ENCODE measurements around the gene DAPK1.

Gene DAPK1

DNA sequence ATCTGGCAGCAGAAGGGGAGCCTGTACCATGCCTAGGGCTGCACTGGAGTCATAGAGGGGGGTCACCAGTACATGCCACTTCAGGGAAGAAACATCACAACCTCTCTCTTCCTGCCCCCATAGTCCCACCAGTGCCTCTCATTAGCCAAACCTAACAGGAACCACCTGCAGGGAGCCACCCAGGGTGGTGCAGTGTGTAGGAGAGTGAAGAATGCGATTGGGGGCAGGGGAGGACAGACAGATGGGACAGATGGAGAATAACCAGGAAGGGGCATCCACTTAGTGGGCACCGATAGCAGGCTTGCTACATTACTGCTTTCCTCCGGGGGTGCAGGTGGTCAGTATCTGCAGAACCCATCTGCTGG is 19.2 kb downstream of the DAPK1 start:
- no peak for DNase-seq (ENCODE audit: low read depth)

DNA sequence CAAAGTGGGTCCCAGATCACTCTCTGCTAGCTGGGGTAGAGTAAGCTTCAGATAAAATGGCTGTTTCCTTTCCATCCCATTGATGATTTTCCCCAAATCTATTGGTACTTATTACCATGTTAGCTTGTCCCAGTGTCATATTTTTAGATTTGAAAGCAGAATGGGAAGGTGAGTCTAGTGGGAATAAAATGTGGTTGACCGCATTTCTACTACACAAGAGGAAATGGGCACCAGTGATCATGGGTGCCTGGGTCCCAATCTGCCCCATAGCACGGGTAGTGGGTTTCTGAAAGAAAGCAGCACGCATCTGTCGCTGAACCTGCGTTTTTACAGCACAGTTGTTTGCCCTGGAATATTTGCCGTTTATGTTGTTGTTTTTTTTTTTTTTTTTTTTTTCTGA is 20.1 kb downstream of the DAPK1 start:
- DNase-seq (ENCODE audit: low read depth) = no peak

DNA sequence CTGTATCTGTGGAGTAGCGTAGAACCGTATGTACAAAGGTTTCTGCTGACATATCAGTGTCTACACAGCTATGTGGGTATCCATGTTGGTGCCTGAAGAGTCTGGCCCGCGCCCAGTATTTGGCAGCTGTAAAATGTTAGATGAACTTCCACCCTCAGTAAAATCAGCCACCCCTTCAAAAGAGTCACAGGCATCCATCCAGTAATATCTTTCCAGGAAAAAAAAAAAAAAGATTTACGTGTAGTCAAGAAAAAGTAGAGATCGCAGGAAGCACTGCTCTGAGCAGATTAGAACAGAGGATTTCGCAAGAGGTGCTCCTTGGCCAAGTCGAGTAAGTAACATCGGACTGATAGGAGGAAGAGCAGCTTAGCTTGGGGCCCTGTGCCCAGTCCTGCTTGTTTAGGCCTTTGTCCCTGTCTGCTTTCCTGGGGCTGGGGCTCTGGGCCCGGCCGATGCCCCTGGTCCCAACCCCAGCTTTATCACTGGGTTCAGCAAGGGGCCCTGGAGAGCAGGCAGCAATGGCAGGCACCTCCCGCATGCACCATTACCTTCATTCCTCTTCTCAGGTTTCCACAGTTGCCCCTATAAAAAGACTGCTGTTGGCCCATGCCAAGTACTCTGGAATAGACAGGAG is 21.2 kb downstream of the DAPK1 start:
- no peak for DNase-seq (ENCODE audit: low read depth)

DNA sequence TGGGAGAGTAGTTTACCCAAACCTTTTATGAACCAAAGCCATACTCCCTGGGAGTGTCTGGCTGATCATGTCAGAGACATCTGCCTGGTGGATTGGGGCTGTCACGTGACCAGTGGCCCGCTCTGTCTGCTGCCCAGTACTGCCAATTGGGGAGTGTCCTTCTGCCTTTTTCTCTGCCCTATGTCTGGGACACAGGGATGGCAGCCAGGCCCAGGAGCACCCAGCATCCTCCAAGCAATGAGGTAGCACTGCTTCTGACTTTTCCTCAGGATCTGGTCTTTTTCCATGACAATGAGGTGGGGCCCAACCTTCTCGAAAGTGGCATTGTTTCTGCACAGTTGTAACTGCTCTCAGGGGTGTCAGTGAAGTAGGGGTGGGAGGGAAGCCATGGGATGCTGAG is 21.8 kb downstream of the DAPK1 start:
- DNase-seq (ENCODE audit: low read depth) = no peak

DNA sequence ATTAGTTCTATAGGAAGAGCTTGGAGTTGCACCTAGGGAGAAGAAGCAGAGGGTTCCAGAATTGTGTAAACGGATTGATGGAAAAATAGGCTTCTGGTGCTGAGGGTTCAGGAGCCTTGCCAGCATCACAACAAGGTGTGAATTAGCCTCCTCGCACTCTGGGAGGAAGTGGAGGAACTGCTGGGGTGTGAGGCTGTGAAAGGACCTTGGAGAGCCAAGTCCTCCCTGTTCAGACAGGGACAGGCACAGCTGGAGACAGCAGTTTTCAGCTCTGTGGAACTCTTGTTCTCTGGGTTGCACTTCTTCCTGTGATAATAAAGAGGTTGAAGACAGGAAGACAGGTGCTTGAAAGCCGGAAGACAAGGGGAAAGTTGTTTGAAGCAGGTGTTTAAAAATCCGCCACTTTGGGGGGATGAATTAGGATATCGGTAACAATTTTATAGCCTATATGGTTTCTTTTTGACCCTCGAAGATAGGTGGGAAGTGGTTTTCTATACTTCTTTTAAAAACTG is 22.6 kb downstream of the DAPK1 start:
- no peak for DNase-seq (ENCODE audit: low read depth)

DNA sequence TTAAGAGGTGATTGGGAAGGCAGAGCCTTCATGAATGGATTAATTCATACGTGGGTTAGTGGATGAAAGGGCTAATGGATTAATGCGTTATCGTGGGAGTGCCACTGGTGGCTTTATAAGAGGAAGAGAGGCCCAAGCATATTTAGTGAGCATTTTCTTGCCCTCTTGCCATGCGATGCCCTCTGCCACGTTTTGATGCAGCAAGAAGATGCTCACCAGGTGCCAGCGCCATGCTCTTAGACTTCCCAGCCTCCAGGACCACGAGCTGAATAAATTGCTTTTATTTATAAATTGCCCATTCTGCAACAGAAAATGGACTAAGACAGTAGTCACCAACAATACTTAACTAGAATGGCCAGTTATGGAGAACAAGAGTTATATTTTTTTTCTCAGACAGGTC is 24.2 kb downstream of the DAPK1 start:
- DNase-seq (ENCODE audit: low read depth) = no peak

DNA sequence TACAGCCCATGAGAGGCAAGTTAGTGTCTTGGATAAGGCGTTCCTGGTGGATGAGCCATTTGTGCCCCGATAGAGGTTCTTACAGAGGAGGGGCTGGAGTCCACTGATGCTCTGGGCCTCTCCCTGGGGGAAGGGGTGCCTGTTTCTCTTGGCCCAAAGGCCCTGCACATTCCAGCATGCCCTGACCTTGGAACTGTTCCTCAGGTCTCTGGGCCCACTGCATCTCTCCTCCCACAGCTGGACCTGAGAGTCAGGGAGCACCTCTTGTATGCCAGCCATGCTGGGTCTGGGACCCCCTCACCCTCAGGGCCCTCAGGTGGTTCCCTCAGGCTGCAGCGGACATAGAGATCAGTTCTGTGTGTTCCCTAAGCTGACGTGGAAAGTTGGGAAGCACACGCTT is 26.4 kb downstream of the DAPK1 start:
- DNase-seq (ENCODE audit: low read depth) = no peak

DNA sequence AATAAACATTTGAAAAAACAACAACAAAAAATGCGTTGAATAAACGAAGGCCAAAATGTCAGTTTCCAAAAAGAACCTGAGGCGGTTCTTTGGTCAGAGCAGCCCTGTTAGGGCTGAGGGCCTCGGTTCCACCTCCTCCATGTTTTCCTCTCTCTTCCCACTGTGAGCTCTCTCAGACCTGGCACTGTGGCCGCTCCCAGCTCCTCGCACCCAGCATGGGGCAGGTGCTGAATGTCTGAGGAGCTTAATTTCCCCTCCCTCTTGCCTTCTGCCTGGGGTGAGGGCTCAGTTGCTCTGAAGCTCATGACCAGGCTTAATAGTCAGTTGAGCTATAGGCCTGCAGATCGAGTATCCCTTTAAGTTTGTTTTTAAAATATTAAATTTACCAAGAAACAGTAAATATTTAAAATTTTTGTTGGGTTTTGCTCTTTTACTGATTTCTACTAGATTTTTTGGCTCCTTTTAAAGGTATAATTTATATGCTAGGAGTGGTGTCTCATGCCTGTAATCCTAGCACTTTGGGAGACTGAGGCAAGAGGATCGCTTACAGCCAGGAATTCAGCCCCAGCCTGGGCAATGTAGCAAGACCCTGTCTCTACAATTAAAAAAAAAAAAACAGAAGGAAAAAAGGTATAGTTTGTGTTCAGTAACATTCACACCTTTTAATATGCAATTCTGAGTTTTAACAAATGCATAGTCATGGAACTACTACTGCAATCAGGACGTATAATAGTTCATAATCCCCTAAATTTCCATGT is 28.1 kb downstream of the DAPK1 start:
- DNase-seq (ENCODE audit: low read depth) = no peak

DNA sequence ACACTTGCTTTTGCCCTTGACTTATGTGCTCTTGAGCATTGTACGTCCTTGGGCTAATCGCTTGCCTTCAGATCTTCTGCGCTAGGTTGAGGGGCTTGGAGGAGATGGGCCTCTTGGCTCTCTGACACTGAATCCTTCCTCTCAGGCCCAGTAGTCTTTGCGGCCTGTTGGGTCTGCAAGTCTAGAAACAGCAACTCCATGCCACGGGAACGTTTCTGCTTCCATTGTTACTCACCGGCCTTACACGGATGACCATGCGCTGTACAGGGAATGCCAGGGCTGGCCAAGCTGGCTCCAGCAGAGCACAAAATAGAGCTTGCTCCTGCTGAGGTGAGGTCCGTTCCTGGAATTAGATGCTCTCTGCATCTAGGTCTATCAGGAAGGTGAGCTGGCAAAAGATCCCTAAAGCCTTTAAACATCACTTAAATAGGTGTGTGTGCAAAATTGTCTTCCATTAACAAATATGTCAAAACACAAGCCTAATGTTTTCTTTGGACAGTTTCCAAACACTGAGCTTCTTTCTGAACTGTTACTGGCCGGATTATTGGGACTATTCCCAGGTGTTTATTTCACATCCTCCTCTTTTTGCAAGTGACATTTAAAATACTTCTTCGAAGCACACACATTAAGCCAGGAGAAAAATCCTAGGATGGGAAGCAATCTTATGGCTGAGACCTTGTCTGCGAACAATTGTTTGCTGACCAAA is 29.7 kb downstream of the DAPK1 start:
- no peak for DNase-seq (ENCODE audit: low read depth)

DNA sequence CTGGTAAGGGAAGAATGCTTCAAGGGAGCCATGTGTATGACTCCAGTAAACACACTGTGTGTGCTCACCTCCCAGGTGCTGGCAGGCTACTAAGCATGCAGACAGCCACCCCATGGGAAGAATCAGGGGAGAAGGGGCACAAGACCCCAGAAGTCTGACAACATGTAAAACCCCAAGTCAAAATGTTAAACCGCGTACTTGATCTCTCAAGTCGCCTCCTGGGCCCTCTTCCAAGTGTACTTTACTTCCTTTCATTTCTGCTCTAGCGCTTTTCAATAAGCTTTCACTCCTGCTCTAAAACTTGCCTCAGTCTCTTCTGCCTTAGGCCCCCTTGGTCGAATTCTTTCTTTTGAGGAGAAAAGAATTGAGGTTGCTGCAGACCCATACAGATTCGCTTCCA is 31.3 kb downstream of the DAPK1 start:
- DNase-seq (ENCODE audit: low read depth) = no peak

DNA sequence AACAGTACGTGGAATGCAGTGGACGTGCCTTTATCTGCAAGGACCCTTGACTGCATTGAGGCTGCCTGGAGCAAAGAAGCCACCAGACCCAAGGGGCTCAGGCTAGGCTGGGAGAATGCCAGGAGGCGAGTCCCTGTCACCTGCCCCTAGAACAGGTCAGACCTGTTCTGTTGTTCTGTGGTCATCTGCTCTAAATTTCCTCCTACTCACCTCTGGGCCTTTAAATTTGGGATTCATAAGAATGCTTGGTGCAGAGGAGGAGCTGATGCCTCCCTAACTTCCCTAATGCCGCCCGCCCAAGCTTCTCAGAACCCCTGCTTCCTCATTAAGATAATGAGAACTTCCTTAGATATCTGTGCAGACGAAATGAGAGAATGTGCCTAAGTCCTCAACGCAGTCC is 32.0 kb downstream of the DAPK1 start:
- DNase-seq (ENCODE audit: low read depth) = no peak

DNA sequence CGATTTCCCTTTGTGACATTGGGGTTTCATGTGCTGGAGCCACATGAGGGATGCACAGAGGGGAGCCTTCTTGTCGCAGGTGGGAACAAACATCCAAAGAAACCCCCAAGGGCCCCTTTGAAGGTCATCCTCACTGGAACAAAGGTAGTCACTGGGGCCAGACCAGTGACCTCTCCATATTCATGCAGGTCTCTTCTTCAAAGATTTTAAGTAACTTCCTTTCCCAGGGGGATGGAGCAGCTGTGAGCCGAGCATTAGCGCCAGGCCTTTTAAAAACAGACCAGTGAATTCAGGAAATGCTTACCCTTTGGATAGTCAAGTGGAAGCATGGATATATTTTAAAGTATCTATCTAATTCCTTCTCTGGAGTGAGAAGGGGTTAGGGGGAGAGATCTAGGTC is 33.0 kb downstream of the DAPK1 start:
- DNase-seq (ENCODE audit: low read depth) = no peak

DNA sequence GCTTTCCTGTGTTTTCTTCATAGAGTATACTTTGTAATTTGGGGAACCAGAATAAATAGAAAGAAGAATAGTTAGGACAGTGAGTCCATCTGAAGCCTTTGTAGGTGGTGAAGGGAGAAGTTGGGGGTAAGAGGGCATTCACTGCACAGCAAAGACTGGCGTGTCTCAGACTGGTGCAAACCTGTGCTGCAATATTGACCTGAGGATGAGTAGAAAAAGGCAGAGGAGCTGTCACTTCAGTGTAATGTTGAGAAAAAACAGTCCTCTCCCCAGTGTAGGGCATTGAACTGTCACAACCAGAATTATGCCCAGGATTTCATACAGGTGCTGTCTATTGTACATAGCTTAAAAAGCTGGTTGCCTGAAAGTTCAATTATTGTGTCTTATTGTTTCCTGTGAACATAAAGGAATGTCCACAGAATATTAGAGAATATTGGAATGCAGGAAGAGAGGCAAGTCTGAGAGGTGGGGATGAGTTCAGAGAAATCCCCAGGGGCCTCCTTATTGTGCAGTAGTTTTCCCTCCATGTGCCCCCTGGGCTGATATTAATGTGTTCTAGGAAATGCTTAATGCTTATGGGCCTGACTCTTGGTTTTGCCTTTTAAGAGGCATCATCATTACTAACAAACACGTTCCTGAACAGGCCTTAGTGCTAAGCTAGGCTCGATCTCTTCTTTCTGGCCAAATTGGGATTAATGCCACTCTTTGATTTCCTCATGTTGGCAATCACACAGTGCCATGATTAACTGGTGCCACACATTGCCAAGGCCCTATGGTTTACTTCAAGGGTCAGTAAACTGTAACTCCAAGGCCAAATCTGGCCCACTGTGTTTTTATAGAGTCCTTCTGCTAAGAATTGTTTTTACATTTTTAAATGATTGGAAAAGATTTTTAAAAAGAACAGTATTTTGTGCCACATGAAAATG is 34.0 kb downstream of the DAPK1 start:
- DNase-seq (ENCODE audit: low read depth) = no peak

DNA sequence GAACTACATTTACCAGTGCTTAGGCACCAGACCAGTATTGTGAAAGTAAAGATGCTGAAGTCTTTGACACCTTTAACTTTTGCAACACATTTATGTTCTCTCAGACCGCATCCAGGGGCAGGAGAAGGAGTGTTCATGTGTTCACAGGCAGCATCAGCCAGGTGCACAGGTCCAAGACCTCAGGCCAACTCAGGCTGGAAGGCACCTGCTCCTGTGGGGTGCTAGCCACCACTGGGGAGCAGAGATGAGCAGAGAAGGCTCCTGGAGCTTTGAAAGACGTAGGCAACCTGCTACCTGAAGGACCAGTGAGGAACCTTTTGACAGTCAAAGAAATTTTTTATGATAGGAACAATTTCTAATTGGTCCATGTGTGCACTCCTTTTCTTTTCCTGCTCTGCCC is 35.6 kb downstream of the DAPK1 start:
- no peak for DNase-seq (ENCODE audit: low read depth)

DNA sequence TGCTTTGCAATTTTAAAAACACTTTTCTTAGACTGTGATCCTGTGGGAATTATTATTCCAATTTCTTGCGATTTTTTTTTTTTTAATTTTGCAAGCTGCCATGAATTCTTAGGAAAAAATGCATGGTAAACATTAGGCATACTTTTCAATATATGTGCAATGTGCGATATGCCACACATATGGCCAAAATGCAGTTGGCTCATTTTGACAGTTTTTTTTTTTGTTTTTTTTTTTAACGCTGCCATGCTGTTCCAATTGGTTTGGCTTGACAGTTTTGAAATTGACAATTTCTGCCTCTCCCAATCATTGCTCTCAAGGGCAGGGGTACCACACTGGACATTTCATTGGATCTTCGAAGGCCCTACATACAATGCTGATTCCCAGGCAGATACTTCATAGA is 36.4 kb downstream of the DAPK1 start:
- DNase-seq (ENCODE audit: low read depth) = no peak

DNA sequence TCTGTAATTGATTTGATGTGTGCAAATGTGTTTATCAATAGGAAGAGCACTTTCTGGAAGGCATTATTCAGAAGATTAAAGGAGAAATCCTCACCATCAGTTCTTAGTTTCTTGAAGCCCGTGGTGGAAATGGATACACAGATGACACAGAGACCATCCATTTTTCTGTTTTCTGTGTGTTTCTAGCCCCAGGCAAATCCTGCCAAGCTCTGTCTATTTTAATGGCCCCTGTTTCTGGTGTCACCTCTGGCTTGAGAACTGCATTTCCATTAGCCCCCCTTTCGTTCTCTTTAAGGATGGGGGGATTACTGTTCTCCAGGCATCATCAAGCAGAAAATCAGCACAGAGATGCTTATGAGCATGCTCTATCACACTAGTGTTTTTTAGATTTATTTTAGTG is 37.3 kb downstream of the DAPK1 start:
- no peak for DNase-seq (ENCODE audit: low read depth)

DNA sequence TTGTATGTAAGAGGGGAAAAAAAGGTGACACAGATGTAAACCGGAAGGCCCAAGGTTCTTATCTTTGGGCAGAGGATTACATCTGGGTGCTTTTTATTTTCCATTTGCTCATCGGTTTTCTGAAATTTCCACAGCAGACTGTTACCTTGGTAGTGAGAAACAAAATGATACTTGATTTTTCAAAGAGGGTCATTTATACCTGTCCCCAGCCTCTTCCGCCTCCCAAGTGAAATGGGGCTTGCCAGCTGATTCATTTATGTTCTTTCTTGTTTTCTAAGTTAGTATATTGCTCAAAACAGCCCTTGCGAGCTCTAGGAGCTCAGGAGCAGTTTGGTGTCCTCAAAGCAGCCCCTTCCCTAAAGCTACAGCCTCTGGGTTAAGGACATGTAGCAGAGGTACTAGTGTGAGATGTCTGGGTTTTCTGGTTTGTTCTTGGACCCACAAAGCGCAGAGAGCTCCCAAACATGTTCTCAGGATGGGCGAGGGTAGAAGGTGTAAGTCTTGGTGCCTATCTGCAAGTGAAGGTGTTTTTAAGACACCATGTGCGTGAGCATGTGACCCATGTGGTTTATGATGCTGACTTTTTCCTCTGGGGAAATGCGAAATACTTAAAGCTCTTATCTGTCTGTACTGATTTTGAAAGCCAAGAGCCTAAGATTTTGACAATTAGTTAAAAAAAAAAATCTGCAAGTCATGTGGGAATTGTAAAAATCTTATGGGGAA is 38.3 kb downstream of the DAPK1 start:
- DNase-seq (ENCODE audit: low read depth) = no peak

DNA sequence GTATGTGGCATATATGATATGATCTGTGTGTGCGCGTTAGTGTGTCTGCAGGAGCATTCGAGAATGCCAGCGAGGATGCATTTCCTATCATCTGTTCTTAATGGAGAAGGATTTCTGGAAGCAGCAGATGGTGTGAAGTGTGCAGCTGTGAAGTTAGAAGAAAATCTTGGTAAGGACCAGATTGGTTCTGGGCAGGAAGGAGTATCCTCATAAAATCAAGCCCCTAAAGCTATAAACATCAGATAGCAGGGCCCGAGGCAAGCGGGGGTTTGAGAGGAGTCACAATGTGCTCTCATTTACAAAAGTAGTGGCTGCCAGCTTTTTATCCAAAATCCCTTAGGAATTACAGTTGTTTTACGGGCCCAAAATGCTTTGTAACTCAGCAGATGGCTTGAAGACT is 40.0 kb downstream of the DAPK1 start:
- no peak for DNase-seq (ENCODE audit: low read depth)

DNA sequence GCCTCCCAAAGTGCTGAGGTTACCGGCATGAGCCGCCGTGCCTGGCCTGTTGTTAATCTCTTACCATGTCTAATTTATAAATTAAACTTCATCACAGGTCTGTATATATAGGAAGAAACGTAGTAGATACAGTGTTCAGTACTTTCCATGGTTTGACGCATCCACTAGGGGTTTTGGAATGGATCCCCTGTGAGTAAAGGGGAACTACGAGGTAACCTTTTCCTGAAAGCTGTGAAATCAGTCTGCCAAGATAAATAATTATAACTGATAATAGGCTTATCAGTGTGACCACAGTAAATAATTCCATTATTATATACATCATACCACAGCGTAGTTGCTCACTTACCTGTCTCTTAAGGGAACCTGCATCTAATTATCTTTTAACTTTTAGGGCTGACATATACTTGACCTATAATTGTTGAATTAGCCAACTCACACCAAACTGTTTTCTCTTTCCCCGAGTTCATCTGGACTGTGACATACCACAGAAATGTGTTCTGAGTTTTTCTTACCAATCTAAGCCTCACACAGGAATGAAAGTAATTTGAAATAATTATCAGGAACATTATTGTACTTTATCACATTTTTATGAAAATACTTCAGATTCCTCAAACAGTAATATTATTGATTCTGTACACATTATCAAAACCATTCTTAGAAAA is 42.9 kb downstream of the DAPK1 start:
- no peak for DNase-seq (ENCODE audit: low read depth)

DNA sequence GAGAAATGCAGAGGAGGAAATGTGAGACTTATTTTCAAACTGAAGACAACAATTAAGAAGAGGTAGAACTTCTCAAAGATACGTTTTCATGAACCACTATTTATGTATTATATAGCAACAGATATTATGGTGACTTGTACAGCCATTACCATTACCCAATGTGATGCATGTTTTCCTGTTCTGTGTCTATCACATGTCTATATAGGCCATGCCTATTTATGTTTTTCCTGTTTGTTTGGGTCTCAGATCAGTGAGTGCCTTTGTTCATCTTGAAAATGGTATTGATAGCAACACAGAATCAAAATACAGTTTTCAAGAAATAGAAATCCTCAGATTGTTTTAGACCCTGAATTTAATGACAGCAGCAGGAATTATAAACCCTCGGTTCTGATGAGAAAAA is 44.0 kb downstream of the DAPK1 start:
- DNase-seq (ENCODE audit: low read depth) = no peak

DNA sequence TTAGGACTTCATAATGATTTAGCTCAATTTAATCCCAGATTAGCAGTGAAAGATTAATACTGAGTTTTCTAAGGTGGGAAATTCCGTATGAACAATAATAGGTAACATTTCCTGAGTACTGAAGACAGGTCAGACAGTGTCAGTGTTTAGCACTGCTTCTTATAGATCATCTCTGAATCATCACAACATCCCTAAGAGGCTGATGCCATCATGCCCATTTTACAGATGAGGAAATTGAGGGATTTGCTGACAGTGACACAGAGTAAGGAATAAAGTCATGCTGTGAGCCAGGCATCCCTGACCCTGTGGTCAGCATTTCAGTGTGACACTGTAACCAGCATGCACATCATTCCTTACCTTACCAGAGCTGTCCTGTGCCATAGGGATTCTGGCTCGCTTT is 44.5 kb downstream of the DAPK1 start:
- DNase-seq (ENCODE audit: low read depth) = no peak
